Bronchial smooth muscle cell (primary cell): ENCODE measurements around the gene DNAJC2. TPM values are rescaled to one million over a fixed set of nuclear protein-coding genes. Genes with fewer than 3 reads are reported as not detected.

Experiments
- total RNA-seq: library from RNA; depleted of rRNA; stranded (reverse); fragments of >200 nt; gene quantifications from 2 replicates; pipeline ENCODE4 v1.2.1, GENCODE V29; 2014

Gene DNAJC2
- 10.0 and 15.4 TPM in 2 replicates for total RNA-seq

GRCh38 chr7:103344453-103345149, at the start of gene DNAJC2:
Gene DNAJC2, minus strand, starts transcription at chr7:103344767. Its CDS starts 145 bp downstream, at chr7:103344622.

GRCh38 chr7:103347507-103348267, 3.1 kb upstream of the DNAJC2 start, which contains the start of gene PSMC2:
Gene PSMC2, plus strand, starts transcription at chr7:103347643. Its CDS starts 69 bp downstream, at chr7:103347712.

GRCh38 chr7:103296901-103297836, 47.4 kb downstream of the DNAJC2 start, which contains the start of gene PMPCB:
Gene PMPCB, plus strand, starts transcription at chr7:103297435. Its CDS starts 25 bp downstream, at chr7:103297460.

Other genes starting within 250 kb of the DNAJC2 start
- gene NAPEPLD, start 195.7 kb downstream of the DNAJC2 start, total RNA-seq, result 12.7 and 18.9 TPM in 2 replicates
- 75.5 and 78.0 TPM in 2 replicates for gene PMPCB, start 47.3 kb downstream of the DNAJC2 start, total RNA-seq
- gene PSMC2, start 2.9 kb upstream of the DNAJC2 start, total RNA-seq, result 183 and 228 TPM in 2 replicates
- gene SLC26A5, start 101.4 kb upstream of the DNAJC2 start, total RNA-seq, result under 0.01 TPM in 1 of 2 replicates, not detected in the other